ENCODE measurements around the gene MAP1B. TPM values are rescaled to one million over a fixed set of nuclear protein-coding genes. Genes with fewer than 3 reads are reported as not detected.

Gene MAP1B
- polyA plus RNA-seq, 3 donors, result 0.02 TPM; not detected in 2

DNA sequence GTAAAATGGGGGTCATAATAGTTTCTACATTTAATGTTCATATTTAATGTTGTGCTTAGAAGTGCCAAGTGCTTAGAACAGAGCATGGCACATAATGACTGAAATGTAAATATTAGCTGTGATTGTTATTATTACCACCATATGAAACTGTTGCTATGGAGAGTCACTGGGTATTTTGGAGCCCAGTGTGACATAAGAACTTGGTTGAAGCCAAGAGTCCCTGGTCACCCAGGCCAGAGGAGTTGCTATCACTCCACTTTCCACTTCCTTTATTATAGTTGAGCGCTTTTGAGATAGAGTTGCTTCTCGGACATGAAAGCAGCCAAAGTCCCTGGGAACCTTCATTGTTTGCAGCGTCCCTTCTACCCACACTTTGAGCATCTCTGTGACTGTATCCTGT lies 77.1 kb downstream of the MAP1B start:
- Histone ChIP-seq H3K9me3 (replicated peaks in 1 of 2; ENCODE audit: control insufficient read depth in 1 of 2, insufficient read depth in 1 of 2, low read length in 2 of 2) (no peaks in the 10 kb centered on the region), H4K20me1 (ENCODE audit: insufficient read depth, low read length) (no peaks in the 10 kb centered on the region), H3K27me3 (ENCODE audit: control insufficient read depth in 2 of 2, insufficient read depth in 2 of 2, low read length in 2 of 2) (no peaks in the 10 kb centered on the region), H3K4me2 (replicated peaks; ENCODE audit: extremely low read depth, low read length, poor library complexity, severe bottlenecking) (no peak overlapping the region), H3K4me1 (ENCODE audit: control insufficient read depth in 1 of 2, insufficient read depth in 2 of 2, low read length in 2 of 2) (no peaks in the 10 kb centered on the region), H3K79me2 (ENCODE audit: insufficient read depth, low read length) (no peaks in the 10 kb centered on the region), H3K4me3 (replicated peaks in 1 of 3; ENCODE audit: low read depth in 2 of 3, low read length in 3 of 3) (no peak overlapping the region), H2AFZ (ENCODE audit: insufficient read depth, low read depth, low read length, poor library complexity, severe bottlenecking) (no peak overlapping the region), H3K27ac (ENCODE audit: low read depth in 1 of 2, low read length in 2 of 2) (no peak overlapping the region), H3K9ac (ENCODE audit: insufficient read depth, low read length, poor library complexity, severe bottlenecking) (no peak overlapping the region), H3K36me3 (replicated peaks in 1 of 2; ENCODE audit: control insufficient read depth in 1 of 2, insufficient read depth in 2 of 2, low read length in 2 of 2) (no peaks in the 10 kb centered on the region)
- Mint-ChIP-seq H3K27ac (no peak overlapping the region), H3K4me3 (no peak overlapping the region), H3K36me3 (no peaks in the 10 kb centered on the region), H3K9me3 (peaks cover 0 to 2% (median 0%) of the 10 kb centered on the region in 7 donors), H3K4me1 (no peaks in the 10 kb centered on the region), H3K27me3 (ENCODE audit: low read depth in 3 of 3) (peaks cover 10 to 14% (median 12%) of the 10 kb centered on the region in 3 donors)
- WGBS (ENCODE audit: insufficient coverage), result no CpG with 5 or more reads among the region's 3 CpGs
- TF ChIP-seq, protein P1, sequence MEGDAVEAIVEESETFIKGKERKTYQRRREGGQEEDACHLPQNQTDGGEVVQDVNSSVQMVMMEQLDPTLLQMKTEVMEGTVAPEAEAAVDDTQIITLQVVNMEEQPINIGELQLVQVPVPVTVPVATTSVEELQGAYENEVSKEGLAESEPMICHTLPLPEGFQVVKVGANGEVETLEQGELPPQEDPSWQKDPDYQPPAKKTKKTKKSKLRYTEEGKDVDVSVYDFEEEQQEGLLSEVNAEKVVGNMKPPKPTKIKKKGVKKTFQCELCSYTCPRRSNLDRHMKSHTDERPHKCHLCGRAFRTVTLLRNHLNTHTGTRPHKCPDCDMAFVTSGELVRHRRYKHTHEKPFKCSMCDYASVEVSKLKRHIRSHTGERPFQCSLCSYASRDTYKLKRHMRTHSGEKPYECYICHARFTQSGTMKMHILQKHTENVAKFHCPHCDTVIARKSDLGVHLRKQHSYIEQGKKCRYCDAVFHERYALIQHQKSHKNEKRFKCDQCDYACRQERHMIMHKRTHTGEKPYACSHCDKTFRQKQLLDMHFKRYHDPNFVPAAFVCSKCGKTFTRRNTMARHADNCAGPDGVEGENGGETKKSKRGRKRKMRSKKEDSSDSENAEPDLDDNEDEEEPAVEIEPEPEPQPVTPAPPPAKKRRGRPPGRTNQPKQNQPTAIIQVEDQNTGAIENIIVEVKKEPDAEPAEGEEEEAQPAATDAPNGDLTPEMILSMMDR (IDR thresholded peaks at IDR 0.05), result no peak
- no peak for DNase-seq
- intact Hi-C loops (cut with micrococcal nuclease), result no loop called here

DNA sequence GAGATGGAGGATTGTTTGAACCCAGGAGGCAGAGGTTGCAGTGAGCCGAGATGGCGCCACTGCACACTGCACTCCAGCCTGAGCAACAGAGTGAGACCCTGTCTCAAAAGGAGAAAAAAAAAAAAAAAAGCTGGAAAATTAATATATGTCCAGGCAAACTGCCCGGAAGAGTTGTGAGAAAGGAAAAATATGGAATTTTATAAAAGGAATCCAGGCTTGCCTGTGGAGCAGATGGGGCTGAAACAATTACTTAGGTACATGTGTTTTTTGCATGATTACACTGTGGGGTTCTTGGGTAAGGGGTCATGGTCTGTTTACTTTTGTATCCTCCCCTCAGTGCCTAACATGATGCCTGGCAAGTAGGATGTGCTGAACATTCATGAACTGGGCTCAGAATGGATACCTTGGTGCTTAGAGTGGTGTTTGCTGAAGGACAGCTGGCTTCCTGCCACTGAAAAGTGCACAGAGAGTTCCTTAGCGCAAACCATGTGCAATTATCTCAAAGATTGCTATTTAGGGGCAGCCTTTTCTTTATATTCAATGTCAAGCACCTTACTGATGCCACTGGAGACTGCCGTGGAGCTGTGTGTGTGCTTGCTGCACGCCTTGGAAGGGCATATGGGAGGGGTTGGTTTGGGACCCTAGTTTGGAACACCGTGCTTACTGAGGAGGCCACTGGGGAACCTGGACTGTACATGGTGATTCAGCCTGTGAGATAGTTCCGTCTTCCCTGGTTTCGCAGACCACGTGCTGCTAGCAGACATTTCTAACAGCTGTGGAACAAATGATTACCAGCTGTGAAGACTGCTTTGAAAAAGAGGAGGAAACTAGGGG lies 78.4 kb downstream of the MAP1B start:
- no peak overlapping the region for H3K4me3 ChIP-seq (replicated peaks in 1 of 3; ENCODE audit: low read depth in 2 of 3, low read length in 3 of 3)
- no peaks in the 10 kb centered on the region for H3K9me3 ChIP-seq (replicated peaks in 1 of 2; ENCODE audit: control insufficient read depth in 1 of 2, insufficient read depth in 1 of 2, low read length in 2 of 2)
- intact Hi-C loops (cut with micrococcal nuclease), result no loop called here
- H4K20me1 ChIP-seq (ENCODE audit: insufficient read depth, low read length), result no peaks in the 10 kb centered on the region
- H3K4me3 Mint-ChIP-seq, result no peak overlapping the region
- TF ChIP-seq, protein P1 (IDR thresholded peaks at IDR 0.05), result no peak
- H3K4me2 ChIP-seq (replicated peaks; ENCODE audit: extremely low read depth, low read length, poor library complexity, severe bottlenecking), result no peak overlapping the region
- H3K9ac ChIP-seq (ENCODE audit: insufficient read depth, low read length, poor library complexity, severe bottlenecking), result no peak overlapping the region
- peaks cover 0 to 2% (median 0%) of the 10 kb centered on the region in 7 donors for H3K9me3 Mint-ChIP-seq
- no peaks in the 10 kb centered on the region for H3K4me1 Mint-ChIP-seq
- no peaks in the 10 kb centered on the region for H3K4me1 ChIP-seq (ENCODE audit: control insufficient read depth in 1 of 2, insufficient read depth in 2 of 2, low read length in 2 of 2)
- H3K27ac ChIP-seq (ENCODE audit: low read depth in 1 of 2, low read length in 2 of 2), result no peak overlapping the region
- peaks cover 6 to 14% (median 13%) of the 10 kb centered on the region in 3 donors for H3K27me3 Mint-ChIP-seq (ENCODE audit: low read depth in 3 of 3)
- no peak overlapping the region for H3K27ac Mint-ChIP-seq
- 88% methylated on average over 7 of the region's 10 CpGs for WGBS (ENCODE audit: insufficient coverage)
- no peaks in the 10 kb centered on the region for H3K36me3 Mint-ChIP-seq
- no peaks in the 10 kb centered on the region for H3K36me3 ChIP-seq (replicated peaks in 1 of 2; ENCODE audit: control insufficient read depth in 1 of 2, insufficient read depth in 2 of 2, low read length in 2 of 2)
- H2AFZ ChIP-seq (ENCODE audit: insufficient read depth, low read depth, low read length, poor library complexity, severe bottlenecking), result no peak overlapping the region
- no peaks in the 10 kb centered on the region for H3K79me2 ChIP-seq (ENCODE audit: insufficient read depth, low read length)
- no peak for DNase-seq
- no peaks in the 10 kb centered on the region for H3K27me3 ChIP-seq (ENCODE audit: control insufficient read depth in 2 of 2, insufficient read depth in 2 of 2, low read length in 2 of 2)
